AML-193 (cell line): ENCODE results near the gene ARHGEF6.

Experiments used
- DNase-seq, 2 experiments: peaks; one replicate each; lab custom pipeline; 2025; lab: John Stamatoyannopoulos, UW

ARHGEF6 gene

DNA sequence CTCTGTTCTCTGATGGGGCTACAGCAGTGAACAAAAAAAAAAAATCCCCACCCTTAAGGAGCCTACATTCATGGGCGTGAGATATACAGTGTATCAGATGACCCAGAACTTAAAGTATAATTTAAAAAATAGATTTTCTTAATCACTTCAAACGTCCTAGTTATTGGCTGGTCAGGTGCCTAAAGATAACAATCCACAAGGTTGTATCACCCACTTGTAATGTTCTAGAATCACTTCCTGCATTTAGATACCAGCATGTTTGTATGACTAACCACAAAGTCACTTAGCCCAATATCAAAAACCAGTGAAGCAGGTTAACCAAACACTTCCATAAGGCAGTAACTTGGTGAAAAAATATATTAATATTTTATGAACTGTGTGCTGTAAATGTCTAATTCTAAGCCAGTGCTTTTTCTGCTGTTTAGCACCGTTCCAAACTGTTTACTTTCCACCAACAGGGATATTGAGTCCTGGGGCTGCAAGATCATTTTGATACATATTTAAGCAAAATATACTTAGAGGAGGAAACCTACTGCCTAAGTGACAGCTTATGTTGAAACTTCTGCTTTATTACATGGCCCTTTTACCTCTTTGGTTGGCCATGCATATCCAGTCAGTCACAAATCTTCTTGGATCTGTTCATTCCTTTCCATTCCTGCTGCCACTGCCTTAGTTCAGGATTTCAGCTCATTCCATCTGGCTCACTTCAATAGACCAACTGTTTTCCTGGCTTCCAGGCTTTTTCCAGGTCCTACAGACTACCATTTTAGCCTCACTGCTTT is 89.5 kb downstream of the ARHGEF6 start:
- DNase-seq = no peak

GRCh38 chrX:136689436-136689835 is 91.3 kb downstream of the ARHGEF6 start:
- DNase-seq = no peak

- no peak for DNase-seq
These were observed 93.3 kb downstream of the ARHGEF6 start for GRCh38 chrX:136687457-136687856.

DNA sequence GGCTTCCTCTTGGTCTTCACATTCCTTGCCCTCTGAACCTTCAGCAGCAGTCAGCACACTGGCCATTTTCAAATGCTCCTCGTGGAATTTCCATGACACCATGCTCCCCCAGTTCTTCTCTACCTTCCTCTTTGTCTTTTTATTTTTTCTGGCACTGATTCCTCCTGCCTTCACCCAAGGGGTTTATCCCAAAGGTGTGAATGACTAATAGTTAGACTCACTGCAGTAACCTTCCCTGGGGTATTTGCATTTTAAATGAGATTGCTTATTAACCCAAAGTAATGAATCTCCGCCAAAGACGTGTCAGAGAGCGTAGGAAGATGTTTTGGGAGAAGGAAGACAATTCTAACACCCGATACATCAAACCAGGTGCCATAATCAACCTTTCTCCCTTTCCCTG is 96.6 kb downstream of the ARHGEF6 start:
- no peak for DNase-seq

GRCh38 chrX:136679531-136679930 is 101.2 kb downstream of the ARHGEF6 start:
- DNase-seq = no peak

DNA sequence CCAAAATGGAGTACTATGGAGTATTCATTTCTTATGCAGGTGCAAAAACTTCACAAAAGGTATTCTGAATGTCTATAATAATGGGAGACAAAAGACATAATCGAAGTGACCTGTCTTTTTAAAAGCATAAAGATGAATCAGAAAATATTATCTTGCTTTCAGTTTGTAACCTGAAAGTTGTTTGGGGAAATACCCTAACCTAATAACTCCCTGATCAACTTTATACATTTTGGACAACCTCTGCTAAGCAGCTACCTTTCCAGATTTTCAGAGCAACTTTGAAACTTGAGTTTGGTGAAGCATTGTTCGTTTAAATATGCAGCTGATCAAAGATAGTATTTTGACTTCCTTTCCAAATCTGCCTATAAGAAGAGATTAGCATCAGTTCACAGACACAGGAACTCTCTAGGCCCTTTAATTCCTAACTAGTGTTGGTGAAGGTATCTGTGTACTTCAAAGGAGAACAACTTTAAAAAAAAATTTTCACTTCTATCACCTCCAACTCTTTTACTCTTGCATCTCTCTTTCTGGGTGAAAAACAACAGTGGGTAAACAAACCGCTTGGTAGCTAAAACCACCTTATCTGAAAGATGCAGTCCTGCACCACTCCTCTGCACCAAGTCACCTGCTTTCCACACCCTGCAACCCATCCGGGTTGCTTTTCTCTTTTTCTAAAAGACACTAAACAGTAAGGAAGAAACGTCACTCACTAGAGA is 106.3 kb downstream of the ARHGEF6 start:
- DNase-seq = no peak

DNA sequence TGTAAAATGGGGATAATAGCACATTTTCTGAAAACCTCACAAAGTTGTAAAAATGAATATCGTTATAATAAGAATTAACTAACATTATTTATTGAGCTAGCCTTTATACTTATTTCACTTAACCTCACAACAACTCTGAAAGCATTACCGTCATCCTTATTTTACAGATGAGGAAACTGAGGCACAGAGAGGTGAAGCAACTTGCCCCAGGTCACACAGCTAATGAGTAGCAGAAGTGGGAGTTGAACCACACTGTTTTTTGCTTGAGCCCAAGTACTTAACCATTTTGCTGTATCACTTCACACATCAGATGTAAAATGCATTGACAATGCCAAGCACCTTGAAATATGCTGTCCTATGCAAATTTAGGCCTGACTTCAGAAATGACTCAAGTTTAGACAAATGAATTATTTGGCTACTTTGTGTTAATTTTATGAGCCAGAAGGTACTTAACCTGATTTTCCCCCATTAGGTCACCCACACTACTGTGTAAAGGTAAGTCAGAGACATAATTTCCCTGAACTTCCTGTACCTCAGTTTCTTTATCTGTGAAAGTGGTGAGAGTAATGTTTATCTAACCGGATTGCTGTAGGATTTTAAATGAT is 109.6 kb downstream of the ARHGEF6 start:
- DNase-seq = no peak

DNA sequence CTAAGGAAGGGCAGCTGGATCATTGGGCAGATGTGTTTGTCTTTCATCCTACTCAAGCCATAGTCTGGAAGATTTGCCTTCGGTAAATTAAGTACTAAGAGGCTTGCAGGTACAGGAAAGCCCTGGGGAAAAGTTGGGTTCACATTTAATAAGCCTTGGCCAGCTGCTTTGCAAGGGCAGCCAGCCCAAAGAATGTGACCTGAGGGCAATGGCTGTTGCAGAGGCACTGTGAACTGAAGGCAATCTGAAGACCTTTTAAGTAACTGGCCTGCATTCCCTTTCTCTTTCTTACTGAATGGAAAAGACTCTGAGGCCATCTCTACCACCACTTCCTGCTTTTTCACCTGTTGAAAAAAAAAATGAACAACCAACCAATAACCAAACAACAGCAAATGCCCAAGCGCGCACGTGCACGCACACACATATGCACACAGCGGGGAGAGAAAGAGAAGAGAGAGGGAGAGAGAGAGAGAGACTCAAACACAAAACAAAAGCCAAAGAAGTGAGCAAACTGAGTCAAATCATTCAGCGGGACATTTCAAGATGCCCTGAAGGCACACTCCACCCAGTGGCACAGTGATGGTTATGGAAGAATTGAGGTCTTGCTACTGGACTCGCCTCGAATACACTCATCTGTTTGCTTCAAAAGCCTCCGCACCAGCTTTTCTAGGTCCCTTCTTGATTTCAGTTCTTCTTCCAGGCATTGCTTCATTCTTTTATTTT is 113.1 kb downstream of the ARHGEF6 start:
- no peak for DNase-seq

GRCh38 chrX:136666088-136666487 is 114.6 kb downstream of the ARHGEF6 start:
- DNase-seq = no peak

DNA sequence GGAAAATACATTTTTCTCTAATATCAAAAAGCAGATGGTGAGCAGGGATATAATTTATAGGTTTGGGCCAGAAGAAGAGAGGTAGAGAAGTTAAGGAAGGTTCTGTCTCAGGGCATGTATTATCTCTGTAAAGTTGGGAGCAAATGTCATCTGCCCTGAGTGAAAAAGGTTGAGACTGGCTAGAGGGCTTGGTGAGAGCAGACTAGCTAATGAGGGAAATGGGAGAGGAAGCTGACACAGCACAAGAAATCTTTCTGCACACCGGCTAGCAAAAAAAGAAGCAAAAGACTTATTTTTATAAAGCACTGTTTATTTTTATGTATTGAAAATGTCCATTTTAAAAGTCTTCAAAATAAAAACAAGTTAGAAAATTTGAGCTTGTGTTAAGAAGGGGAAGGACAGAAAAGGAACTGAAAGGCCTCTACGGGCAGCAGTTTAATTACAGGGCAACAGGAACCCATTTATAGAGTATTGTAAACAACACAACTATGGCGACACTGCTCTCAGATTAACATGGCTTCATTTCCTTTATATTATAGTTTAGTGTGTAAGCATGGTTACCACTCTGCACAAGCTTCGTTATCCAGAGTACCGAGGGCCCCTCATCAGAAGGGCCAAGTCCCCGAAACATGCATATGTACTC is 115.4 kb downstream of the ARHGEF6 start:
- no peak for DNase-seq

GRCh38 chrX:136662976-136663375 is 117.8 kb downstream of the ARHGEF6 start:
- DNase-seq = no peak

DNA sequence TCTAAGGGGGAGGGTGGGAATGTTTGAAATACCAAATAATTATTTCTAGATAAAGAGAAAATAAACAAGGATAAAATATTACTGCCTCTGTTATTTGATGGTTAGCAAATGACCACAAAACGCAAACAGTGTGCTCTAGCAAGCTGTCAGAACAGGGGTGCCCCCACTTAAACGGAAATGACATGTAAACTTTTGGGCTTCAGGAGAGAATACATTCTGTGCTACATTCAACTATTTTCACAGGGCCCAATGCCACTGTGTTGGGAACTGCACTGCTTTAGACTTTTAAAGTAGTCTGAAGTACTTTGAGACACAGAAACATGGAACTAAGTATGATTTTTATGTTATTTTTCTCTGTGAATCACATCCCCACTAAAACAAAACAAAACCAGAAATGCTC is 118.6 kb downstream of the ARHGEF6 start:
- no peak for DNase-seq

DNA sequence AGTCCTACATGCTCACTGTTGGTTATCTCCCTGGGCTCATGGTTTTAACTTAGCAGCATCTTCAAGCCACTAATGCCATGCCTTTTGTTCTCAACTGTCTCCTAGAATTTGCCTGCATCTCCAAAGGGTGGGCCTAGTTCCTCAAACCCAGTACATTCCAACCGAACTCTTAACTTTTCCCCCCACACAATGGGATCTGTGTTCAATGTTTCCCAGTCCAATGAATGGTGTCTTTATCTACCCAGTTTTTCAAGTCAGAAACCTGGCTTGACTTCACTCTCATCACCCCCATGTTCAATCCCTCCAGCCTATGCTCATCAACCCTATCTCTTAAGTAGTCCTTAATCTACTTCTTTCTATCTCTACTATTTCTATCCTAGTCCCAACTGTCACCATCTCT is 119.8 kb downstream of the ARHGEF6 start:
- no peak for DNase-seq

DNA sequence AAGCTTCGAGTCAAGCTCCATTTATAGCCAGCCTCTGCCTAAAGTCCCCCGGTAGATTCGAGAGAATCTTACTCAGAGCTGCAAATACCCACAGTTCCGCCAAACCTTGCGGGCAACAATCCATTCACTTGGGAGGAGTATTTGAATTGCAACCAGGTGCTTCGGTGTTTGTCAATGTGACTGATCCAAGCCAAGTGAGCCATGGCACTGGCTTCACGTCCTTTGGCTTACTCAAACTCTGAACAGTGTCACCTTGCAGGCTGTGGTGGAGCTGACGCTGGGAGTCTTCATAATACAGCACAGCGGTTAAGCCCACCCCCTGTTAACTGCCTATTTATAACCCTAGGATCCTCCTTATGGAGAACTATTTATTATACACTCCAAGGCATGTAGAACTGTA is 121.6 kb downstream of the ARHGEF6 start:
- DNase-seq = no peak

- DNase-seq = no peak
These were observed 122.6 kb downstream of the ARHGEF6 start for GRCh38 chrX:136658151-136658550.

DNA sequence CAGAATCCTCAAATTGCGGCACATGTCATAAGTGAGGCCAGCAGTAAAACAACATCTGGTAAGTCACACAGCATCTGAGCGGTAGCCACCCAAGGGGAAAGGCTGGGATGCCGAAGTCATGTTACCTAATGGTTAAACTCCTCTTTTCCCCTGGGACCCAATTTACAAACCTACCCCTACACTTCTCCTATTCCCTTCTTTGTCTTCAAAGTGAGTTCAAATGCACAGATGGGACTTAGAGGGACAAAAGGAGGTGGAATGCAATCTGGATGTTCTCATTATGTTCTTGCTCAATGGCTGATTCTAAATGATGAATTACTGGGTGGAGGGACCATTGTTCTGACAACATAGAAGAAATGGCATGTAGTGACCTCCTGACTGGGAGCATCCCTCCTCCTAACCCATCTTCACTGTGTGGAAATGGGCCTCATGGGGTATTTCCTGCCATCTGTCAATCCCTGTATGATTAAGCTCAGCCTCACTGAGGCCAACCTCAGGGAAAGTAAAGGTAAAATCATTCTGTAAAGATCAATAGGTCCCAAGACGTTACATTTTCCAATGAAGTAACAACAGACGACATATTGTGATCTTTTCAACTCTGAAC is 124.3 kb downstream of the ARHGEF6 start:
- no peak for DNase-seq

DNA sequence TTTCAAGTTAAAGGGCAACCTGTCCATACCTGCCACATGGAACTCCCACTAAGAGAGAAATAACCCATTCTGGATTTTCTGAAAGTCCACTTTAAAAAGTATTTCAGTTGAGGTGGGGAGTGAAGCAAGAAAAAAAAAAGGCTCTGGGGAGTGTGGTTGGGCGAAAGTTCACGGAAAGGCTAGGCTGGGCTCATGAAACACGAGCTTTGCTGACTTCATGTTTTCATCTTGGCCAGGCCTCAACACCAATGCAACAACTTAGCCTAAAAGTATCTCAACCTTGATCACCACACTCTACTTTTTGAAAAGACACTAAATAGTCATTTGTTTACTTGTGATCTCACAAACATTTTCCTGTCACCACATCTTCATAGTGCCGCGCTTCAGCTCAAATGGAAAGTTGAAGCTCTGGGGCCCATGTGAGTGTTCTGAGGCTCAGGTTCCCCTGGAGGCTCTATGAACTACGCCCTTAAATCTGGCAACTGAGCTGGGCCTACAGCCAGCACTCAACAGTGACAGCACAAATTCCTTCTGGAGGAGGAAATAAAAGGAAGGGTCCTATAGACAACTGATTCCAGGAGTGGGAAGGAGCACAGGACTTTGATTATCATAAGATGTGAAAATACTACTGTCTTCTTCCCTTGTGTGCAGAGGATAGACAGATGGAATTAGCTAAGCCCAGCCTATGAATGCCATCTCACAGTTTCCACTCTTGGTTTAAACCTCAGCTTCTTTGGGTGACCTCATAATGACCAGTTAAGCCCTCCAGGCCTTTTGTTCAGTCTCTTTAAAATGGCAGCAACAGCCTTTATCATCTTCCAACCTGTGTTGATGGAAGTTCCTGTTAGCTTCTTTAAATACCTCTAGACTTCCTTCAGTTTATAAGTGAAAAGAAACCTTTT is 127.7 kb downstream of the ARHGEF6 start:
- DNase-seq = no peak

GRCh38 chrX:136650811-136651210 is 129.9 kb downstream of the ARHGEF6 start:
- DNase-seq = no peak

DNA sequence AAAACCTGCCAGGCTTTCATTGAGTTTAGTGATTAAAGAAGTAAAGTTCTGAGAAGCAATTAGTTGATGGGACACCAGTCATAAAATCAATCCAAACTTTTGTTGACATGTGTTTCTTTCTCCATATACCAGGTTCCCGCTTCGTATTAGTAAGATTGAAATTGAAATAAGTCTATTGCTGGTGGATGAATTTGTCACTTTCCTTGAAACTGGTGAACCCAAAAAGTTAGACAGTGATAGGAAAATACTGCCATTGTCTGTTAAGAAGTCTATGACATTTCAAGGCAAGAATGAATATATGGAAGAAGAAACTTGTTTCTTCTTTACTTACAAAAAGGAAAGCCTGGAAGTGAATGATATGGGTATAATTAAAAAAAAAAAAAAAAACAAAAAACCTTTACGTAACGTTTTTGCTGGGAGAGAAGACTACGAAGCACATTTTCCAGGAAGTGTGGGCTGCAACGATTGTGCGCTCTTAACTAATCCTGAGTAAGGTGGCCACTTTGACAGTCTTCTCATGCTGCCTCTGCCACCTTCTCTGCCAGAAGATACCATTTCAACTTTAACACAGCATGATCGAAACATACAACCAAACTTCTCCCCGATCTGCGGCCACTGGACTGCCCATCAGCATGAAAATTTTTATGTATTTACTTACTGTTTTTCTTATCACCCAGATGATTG is 132.9 kb downstream of the ARHGEF6 start, which contains the start of gene CD40LG:
TSS of gene CD40LG (plus strand) at position 482 of the 684 bp plus-strand sequence. CDS start at position 573, 91 bp downstream.
- DNase-seq = no peak
